Measurements from ENCODE around the gene PSMG4.
A peak's percentile ranks its signal among the peaks of the same experiment; 100 is the strongest.

Gene PSMG4

DNA sequence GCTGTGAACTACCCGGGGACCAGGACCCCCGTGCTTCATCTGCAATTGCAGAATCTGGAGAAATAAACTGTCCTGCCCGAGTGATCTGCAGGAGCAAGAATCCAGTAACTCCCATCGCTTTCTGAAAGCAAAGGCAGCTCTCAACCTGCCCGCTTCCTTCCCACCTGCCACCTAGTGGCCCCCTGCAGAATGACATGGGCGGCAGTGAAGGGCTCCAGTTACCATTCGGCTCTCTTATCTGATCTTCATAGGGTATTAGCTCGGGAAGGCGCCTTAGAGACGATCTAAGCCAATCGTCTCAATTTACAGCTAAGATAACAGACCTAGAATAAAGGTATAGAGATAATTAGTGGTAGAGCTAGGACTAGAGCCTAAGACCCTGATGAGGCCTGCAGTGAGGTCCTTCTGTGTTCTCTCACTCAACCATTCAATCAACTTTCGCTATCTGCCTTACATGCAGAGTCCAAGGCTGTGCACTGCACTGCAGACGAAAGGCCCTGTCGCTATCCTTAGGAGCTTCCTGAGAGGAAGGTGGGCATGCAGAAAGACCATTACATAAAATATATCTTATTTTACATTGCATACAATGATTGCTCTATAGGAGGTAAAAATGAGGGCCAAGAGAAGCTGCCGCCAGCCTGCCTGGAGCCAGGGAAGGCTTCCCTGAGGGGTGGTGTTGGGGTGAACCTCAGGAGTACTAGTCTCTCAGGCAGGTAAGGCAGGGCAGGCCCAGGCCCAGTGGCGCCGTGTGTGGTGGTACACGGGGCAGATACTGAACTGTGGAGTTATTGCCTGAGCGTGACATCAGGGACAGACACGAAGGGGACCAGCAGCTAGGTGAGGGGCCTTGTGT, 7.1 kb upstream of the PSMG4 start:
- Histone ChIP-seq H3K4me1 (ENCODE audit: insufficient read depth, low read length) (peaks cover 20% of the 10 kb centered on the region), H3K9me3 (ENCODE audit: control insufficient read depth, insufficient read depth, low read length) (no peaks in the 10 kb centered on the region), H3K9ac (ENCODE audit: low read depth, low read length) (no peak overlapping the region), H3K36me3 (ENCODE audit: insufficient read depth, low read length) (no peaks in the 10 kb centered on the region)

DNA sequence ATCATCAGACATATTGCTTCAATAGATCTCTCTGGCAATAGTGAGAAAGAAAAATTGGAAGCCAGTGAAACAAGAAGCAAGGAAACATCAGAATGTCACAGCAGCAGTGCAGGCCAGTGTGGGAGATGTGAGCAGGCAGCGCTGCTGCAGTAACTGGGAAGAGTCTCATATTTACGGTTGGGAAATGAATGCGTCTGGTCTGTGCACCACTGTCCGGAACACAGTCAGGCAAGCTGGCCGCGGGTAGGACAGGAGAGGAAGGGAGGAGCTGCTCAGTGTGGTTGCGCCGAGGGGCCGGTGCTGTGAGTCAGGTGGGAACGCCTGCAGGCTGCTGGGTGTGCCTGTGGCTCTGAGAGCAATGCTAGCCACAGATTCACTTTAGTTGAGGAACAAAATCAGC, 6.4 kb upstream of the PSMG4 start:
- no peak overlapping the region for H3K9ac ChIP-seq (ENCODE audit: low read depth, low read length)
- H3K36me3 ChIP-seq (ENCODE audit: insufficient read depth, low read length) = no peaks in the 10 kb centered on the region
- H3K4me1 ChIP-seq (ENCODE audit: insufficient read depth, low read length) = peaks cover 20% of the 10 kb centered on the region
- H3K9me3 ChIP-seq (ENCODE audit: control insufficient read depth, insufficient read depth, low read length) = no peaks in the 10 kb centered on the region

DNA sequence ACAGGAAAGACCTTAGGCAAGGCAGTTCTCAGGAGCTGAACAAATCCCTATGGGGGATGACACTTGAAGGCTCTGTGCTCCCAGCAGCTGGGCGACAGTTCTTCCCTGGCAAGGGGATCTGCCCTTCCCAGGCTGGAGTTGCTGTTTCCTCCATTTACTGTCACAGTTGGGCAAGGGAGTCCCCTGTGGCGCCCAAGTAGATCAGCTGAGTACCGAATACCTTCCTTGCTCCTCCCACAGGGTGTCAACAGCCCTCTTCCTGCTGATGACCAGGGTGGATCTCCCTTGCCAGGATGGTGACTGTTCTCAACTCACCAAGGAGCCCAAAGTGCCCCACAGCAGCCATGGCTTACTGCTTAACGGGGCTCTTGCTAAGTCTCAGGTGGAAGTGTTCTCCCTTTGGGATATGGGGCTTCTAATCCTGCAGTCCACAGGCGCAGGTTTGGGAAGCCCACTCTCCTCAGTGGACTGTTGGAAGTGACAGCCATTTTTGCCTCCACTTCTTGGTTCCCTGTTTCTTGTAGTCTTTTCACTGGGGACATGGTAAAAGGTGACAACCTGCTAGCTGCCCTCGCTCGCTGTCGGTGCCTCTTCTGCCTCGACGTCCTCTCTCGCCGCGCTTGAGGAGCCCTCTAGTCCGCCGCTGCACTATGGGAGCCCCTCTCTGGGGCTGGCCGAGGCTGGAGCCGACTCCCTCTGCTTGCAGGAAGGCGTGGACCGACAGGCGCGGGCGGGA, 5.7 kb upstream of the PSMG4 start:
- no peaks in the 10 kb centered on the region for H3K36me3 ChIP-seq (ENCODE audit: insufficient read depth, low read length)
- no peaks in the 10 kb centered on the region for H3K9me3 ChIP-seq (ENCODE audit: control insufficient read depth, insufficient read depth, low read length)
- peaks cover 18% of the 10 kb centered on the region for H3K4me1 ChIP-seq (ENCODE audit: insufficient read depth, low read length)
- no peak overlapping the region for H3K9ac ChIP-seq (ENCODE audit: low read depth, low read length)

DNA sequence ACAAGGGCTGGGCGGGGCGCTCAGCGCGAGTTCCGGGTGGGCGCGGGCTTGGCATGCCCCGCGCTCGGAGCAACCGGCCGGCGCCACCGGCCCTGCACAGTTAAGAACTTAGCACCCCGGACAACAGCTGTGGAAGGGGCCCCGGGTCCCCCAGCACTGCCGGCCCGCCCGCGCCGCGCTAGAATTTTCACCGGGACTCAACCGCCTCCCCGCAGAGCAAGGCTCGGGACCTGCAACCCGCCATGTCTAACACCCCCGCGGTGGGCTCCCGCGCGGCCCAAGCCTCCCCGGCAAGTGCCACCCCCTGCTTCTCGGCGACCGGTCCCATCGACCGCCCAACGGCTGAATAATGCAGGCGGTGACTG, 5.2 kb upstream of the PSMG4 start:
- Histone ChIP-seq H3K9ac (ENCODE audit: low read depth, low read length) (no peak overlapping the region), H3K4me1 (ENCODE audit: insufficient read depth, low read length) (peaks cover 13% of the 10 kb centered on the region; the same call in 1 of the 2 replicates), H3K9me3 (ENCODE audit: control insufficient read depth, insufficient read depth, low read length) (no peaks in the 10 kb centered on the region), H3K36me3 (ENCODE audit: insufficient read depth, low read length) (no peaks in the 10 kb centered on the region)

DNA sequence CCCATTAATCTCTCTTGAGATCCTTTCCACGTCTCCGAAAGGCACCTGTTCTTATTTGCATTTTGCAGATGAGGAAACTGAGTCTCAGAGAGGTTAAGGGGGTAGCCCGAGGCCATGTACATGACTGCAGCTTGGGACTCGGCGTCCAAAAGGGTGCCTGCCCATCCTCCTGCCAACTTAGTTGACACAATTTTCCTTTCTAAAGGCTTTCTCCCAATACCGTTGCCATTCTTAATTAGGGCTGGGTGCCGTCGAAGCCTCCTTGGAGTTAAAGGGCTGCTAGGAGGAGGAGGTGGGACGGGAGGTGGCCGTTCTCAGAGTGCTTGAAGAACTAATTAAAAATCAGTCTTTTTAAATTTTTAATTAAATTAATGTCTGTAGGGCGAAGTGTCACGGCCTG, 546 bp upstream of the PSMG4 start:
- Histone ChIP-seq H3K9me3 (ENCODE audit: control insufficient read depth, insufficient read depth, low read length) (no peaks in the 10 kb centered on the region), H3K4me1 (ENCODE audit: insufficient read depth, low read length) (0 out of 2 replicates have a peak, but pooled peaks cover 5% of the 10 kb centered on the region), H3K36me3 (ENCODE audit: insufficient read depth, low read length) (no peaks in the 10 kb centered on the region), H3K9ac (ENCODE audit: low read depth, low read length) (peak overlapping the region; percentile 38; the same call in 1 of the 2 replicates)

DNA sequence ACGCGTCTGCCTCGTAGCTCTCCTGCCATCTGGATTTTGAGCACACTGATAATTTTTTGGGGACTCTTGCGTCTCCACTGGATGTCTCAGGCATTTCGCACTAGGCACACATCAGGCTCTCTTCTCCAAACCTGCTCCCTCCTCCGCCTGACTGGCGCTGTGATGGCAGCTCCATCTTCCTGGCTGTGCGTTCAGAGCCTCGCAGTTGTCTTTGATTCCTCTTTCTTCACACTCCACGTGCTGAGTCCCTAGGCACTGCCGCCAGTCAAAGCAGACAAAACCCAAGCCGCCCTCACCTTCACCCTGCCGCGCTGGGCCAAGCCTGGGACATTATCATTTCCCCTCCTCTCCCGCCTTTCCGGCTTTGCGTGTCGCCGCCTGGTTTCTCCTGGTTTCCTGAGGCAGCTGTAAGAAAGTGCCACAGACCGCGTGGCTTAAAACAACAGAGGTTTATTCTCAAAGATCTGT, 778 bp downstream of the PSMG4 start:
- no peaks in the 10 kb centered on the region for H3K9me3 ChIP-seq (ENCODE audit: control insufficient read depth, insufficient read depth, low read length)
- H3K4me1 ChIP-seq (ENCODE audit: insufficient read depth, low read length) = 0 out of 2 replicates have a peak, but pooled peaks cover 5% of the 10 kb centered on the region
- peak overlapping the region; percentile 88 for H3K9ac ChIP-seq (ENCODE audit: low read depth, low read length)
- 0 out of 2 replicates have a peak, but pooled peaks cover 2% of the 10 kb centered on the region for H3K36me3 ChIP-seq (ENCODE audit: insufficient read depth, low read length)

DNA sequence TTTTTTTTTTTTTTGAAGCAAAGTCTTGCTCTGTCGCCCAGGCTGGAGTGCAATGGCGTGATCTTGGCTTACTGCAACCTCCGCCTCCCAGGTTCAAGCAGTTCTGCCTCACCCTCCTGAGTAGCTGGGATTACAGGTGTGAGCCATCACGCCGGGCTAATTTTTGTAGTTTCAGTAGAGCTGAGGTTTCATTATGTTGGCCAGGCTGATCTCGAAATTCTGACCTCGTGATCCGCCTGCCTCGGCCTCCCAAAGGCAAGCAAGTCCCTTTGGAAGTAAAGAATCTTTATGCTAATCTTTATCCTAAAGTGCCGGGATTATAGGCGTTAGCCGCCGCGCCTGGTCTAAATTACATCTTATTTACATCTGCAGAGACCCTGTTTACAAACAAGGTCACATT, 1.5 kb downstream of the PSMG4 start:
- no peaks in the 10 kb centered on the region for H3K9me3 ChIP-seq (ENCODE audit: control insufficient read depth, insufficient read depth, low read length)
- no peak overlapping the region; the same call in 1 of the 2 replicates for H3K9ac ChIP-seq (ENCODE audit: low read depth, low read length)
- 0 out of 2 replicates have a peak, but pooled peaks cover 7% of the 10 kb centered on the region for H3K36me3 ChIP-seq (ENCODE audit: insufficient read depth, low read length)
- 0 out of 2 replicates have a peak, but pooled peaks cover 5% of the 10 kb centered on the region for H3K4me1 ChIP-seq (ENCODE audit: insufficient read depth, low read length)

DNA sequence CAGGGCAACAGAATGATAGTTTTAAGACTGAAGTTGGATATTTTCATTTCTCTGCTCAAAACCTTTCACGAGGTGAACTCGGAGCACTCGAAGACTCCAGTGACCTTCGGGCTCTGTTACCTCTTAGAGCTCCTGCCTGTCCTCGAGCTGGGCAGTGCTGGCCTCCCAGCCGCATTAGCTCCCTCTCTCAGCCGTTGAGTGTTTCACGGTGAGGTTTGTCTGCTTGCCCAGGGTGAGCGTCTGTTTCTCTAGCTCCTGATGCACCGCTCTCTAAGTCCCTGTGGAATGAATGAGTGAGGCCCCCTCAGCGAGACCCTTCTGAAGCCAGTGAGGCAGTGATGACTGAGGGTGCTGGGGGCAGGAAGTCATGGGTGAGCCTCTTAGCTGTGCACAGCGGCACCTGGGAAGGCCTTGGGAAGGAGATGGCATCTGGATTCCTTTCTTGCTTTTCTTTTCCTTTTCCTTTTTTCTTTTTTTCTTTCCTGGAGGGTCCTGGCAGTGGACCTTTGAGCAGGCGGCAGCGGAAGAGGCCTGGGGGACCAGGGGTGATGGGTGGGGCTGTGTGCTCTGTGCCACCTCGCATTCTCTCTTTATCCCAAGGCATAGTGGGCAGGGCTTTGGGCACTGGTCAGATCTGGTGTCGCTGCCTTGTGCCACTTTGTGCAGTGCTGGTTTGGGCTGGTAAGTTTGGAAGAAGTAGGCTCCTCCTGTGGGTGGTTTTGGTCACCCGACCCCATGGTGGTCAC, 2.2 kb downstream of the PSMG4 start:
- Histone ChIP-seq H3K36me3 (ENCODE audit: insufficient read depth, low read length) (0 out of 2 replicates have a peak, but pooled peaks cover 7% of the 10 kb centered on the region), H3K4me1 (ENCODE audit: insufficient read depth, low read length) (0 out of 2 replicates have a peak, but pooled peaks cover 5% of the 10 kb centered on the region), H3K9ac (ENCODE audit: low read depth, low read length) (no peak overlapping the region)

DNA sequence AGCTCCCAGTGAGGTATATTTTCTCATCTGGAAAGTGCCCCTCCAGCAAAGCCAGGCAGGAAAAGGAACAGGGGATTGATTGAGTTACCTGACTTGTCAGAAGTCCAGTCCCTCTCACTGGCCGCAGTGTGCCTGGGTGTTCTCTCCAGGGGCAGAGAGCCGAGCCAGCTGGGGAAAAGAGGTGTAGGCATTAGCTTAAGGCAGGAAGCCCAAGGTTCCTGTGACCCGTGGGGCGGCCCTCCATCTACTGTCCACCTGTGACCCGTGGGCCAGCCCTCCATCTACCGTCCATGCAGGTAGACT, 2.7 kb downstream of the PSMG4 start:
- Histone ChIP-seq H3K9ac (ENCODE audit: low read depth, low read length) (no peak overlapping the region), H3K9me3 (ENCODE audit: control insufficient read depth, insufficient read depth, low read length) (no peaks in the 10 kb centered on the region), H3K4me1 (ENCODE audit: insufficient read depth, low read length) (0 out of 2 replicates have a peak, but pooled peaks cover 5% of the 10 kb centered on the region), H3K36me3 (ENCODE audit: insufficient read depth, low read length) (0 out of 2 replicates have a peak, but pooled peaks cover 7% of the 10 kb centered on the region)

More for the DNA sequence above, 2.2 kb downstream of the PSMG4 start:
- H3K9me3 ChIP-seq (ENCODE audit: control insufficient read depth, insufficient read depth, low read length) = no peaks in the 10 kb centered on the region

DNA sequence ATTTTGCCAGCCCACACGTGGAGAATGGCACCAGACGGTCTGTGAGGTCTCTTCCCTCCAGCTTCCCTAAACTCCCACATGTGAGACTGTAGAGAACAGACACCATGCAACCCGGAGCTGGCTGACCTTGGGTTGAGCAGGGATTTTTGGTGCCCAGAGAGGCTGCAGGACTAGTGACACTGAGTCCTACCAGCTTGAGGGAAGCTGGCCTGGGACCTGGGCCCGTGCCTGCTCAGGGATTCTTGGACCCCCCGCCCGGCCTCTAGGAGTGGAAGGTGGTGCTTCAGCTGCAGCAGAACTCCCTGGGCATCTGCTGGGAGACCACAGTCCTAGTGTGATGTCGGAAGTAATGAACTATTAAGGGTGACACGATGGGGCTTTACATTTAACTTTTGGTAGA, 3.2 kb downstream of the PSMG4 start:
- no peaks in the 10 kb centered on the region for H3K9me3 ChIP-seq (ENCODE audit: control insufficient read depth, insufficient read depth, low read length)
- 0 out of 2 replicates have a peak, but pooled peaks cover 5% of the 10 kb centered on the region for H3K4me1 ChIP-seq (ENCODE audit: insufficient read depth, low read length)
- 0 out of 2 replicates have a peak, but pooled peaks cover 7% of the 10 kb centered on the region for H3K36me3 ChIP-seq (ENCODE audit: insufficient read depth, low read length)
- no peak overlapping the region for H3K9ac ChIP-seq (ENCODE audit: low read depth, low read length)

DNA sequence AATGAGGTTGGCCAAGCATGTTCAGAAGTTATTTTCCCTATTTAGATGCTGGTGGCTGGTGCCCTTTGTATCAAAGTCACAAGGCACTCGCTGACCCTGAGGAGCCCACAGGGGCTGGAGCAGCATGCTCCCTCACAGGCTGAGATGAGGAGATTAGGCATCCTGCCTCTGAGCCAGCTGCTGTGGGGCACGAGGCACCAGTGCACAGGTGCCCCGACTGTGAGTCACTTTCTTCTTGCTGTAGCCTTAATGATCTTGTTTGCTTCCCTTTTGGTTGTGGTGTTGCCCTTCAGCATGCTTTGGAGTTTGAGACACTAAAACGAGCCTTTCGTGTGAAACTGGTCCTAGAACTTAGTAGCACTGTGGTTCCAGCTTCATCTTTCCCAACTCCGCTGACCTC, 4.3 kb downstream of the PSMG4 start:
- H3K4me1 ChIP-seq (ENCODE audit: insufficient read depth, low read length) = 0 out of 2 replicates have a peak, but pooled peaks cover 5% of the 10 kb centered on the region
- H3K9ac ChIP-seq (ENCODE audit: low read depth, low read length) = no peak overlapping the region
- H3K36me3 ChIP-seq (ENCODE audit: insufficient read depth, low read length) = 0 out of 2 replicates have a peak, but pooled peaks cover 11% of the 10 kb centered on the region
- no peaks in the 10 kb centered on the region for H3K9me3 ChIP-seq (ENCODE audit: control insufficient read depth, insufficient read depth, low read length)

DNA sequence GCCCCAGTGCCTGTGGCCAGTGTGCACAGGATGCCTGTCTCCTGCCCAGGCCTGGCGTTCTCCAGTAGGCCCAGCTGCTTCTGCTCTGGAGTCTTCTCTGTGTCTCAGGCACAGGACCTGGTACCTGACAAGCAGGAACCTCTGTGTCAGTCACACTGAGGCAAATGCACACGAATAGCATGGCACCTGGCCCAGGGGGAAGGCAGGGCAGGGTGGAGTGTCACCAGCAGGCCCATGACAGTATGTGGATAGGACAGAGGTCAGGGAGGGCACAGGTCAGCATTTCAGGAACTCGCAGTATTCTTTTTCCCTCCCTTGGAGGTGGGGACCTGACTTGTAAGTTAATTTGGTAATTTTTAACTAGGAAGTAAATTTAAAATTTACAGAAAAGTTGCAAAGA, 5.6 kb downstream of the PSMG4 start:
- Histone ChIP-seq H3K4me1 (ENCODE audit: insufficient read depth, low read length) (0 out of 2 replicates have a peak, but pooled peaks cover 5% of the 10 kb centered on the region), H3K36me3 (ENCODE audit: insufficient read depth, low read length) (peaks cover 12% of the 10 kb centered on the region; the same call in 1 of the 2 replicates), H3K9ac (ENCODE audit: low read depth, low read length) (no peak overlapping the region), H3K9me3 (ENCODE audit: control insufficient read depth, insufficient read depth, low read length) (no peaks in the 10 kb centered on the region)

DNA sequence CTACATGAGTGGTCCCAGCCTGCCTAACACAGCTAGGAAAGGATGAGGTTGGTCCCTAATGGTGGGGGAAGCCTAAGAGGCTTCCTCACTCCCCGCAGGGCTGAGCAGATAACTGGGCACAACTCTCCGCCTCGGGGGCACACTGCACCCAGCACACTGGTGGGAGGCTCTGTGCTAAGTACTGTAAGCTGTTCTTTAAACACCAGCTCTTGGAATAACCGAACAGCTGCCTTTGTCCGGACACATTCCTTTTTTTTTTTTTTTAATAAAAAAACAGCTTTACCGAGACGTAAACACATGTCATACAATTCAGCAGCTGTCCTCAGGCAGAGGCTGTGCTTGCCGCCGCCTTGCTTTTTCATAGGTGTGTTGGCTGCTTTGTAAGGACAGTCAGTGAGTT, 6.9 kb downstream of the PSMG4 start:
- Histone ChIP-seq H3K4me1 (ENCODE audit: insufficient read depth, low read length) (0 out of 2 replicates have a peak, but pooled peaks cover 2% of the 10 kb centered on the region), H3K9ac (ENCODE audit: low read depth, low read length) (no peak overlapping the region), H3K9me3 (ENCODE audit: control insufficient read depth, insufficient read depth, low read length) (no peaks in the 10 kb centered on the region), H3K36me3 (ENCODE audit: insufficient read depth, low read length) (peaks cover 15% of the 10 kb centered on the region)

DNA sequence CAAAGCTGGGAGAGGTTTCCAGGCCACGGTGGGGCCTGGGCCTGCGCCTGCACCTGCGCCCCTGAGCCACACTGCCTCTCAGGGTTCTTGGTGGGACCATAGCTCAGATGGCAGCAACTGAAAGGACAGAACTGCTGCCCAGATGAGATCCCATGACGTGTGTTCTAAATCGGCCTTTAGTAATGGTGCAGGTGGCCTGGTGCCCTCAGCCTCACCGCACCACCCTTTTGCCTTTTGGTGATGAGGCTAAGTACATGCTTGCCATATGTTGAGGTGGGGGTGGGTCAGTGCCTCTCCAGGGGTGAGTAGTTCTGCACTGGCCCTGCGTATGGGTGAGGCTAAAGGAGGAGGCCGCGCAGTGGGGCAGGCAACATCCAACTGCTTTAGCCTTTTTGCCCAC, 7.4 kb downstream of the PSMG4 start:
- no peak overlapping the region for H3K9ac ChIP-seq (ENCODE audit: low read depth, low read length)
- no peaks in the 10 kb centered on the region for H3K9me3 ChIP-seq (ENCODE audit: control insufficient read depth, insufficient read depth, low read length)
- H3K4me1 ChIP-seq (ENCODE audit: insufficient read depth, low read length) = no peaks in the 10 kb centered on the region
- H3K36me3 ChIP-seq (ENCODE audit: insufficient read depth, low read length) = peaks cover 16% of the 10 kb centered on the region
